GM18873 (cell line): ENCODE measurements around the gene MET.
"Not testable (repeated sequence)": the region's sequence is repeated elsewhere in the genome, so short reads cannot be mapped to it uniquely, and the experiment has no call there.

Source experiments
- ATAC-seq: cut with Tn5 transposase; IDR thresholded peaks from one replicate; pipeline ENCODE4 v1.9.1; 2021; ENCODE audit warnings: mild to moderate bottlenecking, moderate library complexity, moderate number of reproducible peaks; ENCODE audit not compliant: unreplicated experiment, low FRiP score

The MET gene

DNA sequence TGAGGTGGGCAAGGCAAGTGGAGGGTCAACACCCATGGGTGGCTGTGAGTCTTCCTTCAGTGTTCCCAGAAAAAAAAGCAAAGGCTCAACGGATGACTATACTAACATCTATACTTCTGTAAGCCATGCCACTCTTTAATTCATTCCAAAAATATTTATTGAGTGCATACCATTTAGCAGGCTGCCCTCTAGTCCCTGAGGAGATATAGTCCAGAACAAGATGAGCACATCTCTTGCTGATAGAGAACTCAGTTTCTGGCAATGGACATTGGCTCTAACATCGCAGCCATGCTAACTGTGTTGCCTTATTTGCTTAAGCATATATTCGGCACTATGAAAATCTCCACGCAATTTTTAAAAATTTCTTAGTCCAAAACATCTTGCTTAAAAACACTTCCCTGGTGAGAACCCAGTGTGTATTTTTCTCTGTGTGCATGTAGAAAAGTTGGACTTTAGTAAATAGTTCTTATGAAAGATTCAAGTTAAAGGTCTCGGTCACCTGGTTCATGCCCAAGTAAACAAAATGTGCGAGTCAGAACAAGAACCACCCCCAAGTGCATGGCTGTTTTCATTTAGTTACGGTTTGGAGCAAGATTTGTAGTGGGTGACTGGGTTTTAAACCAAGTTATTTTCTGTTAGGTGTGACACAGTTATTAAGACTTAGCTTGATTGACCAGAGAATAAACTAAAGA lies 69.8 kb downstream of the MET start:
- ATAC-seq = no peak

DNA sequence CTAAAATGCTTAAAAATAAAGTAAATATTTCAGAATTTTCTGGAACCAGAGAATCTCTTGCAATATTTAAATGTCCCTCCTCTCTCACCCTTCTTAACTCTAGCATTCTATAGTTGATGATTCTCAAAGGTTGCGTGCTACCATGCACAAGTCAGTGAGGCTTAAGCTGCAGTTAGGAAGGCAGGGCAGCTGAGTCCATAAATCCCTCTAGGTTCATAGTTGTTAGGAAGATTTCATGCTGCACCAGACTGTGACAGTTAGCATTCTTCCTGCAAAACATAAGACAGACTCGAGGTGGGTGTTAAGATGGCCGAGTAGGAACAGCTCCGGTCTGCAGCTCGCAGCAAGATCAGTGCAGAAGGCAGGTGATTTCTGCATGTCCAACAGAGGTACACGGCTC lies 70.6 kb downstream of the MET start:
- no peak for ATAC-seq

DNA sequence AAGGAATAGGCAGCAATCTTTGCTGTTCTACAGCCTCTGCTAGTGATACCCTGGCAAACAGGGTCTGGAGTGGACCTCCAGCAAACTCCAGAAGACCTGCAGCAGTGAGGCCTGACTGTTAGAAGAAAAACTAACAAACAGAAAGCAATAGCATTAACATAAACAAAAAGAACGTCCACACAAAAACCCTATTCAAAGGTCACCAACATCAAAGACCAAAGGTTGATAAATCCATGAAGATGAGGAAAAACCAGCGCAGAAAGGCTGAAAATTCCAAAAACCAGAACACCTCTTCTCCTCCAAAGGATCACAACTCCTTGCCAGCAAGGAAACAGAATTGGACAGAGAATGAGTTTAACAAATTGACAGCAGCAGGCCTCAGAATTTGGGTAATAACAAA lies 71.8 kb downstream of the MET start:
- not testable (repeated sequence) for ATAC-seq

DNA sequence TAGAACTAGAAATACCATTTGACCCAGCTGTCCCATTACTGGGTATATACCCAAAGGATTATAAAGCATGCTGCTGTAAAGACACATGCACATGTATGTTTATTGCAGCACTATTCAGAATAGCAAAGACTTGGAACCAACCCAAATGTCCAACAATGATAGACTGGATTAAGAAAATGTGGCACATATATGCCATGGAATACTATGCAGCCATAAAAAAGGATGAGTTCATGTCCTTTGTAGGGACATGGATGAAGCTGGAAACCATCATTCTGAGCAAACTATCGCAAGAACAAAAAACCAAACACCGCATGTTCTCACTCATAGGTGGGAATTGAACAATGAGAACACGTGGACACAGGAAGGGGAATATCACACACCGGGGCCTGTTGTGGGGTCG lies 74.4 kb downstream of the MET start:
- not testable (repeated sequence) for ATAC-seq

DNA sequence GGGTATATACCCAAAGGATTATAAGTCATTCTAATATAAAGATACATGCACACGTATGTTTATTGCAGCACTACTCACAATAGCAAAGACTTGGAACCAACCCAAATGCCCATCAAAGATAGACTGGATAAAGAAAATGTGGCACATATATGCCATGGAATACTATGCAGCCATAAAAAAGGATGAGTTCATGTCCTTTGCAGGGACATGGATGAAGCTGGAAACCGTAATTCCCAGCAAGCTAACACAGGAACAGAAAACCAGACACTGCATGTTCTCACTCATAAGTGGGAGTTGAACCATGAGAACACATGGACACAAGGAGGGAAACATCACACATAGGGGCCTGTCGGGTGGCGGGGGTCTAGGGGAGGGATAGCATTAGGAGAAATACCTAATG lies 79.1 kb downstream of the MET start:
- ATAC-seq = not testable (repeated sequence)

DNA sequence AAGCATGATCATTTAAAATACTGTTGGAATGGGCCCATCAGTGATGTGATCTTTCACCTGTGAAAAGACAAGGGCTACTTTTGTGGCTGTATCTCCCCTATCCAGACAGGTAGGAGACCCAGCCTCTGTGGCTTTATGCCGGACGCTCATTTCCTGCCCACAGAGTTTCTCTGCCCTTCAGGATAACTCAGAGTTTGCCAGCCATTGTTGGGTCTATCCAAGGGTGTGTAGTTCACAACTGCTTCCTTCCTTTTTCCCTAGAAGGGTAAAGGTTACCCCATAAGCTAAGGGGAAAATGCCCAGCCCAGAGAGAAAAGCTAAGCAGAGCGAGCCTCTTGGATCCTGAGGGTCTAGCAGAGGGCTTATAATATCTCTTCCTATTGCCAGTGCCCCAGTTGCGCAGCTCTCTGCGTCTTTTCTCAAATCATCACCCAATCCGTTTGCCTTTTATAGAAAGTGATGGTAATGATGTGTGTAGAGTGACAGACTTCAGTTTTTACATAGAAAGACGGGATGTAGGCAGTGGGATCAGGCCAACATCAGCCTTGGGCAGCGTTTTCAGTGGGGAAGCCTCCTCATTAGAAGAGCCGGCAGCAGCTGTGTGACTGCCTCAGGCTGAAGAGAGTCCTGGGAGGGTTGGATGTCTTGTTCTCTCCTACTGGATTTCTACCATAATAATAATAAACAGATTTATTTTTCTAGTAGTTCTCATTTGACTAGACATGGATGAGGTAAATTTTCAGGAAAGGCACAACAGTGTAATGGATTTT lies 80.5 kb downstream of the MET start:
- no peak for ATAC-seq

DNA sequence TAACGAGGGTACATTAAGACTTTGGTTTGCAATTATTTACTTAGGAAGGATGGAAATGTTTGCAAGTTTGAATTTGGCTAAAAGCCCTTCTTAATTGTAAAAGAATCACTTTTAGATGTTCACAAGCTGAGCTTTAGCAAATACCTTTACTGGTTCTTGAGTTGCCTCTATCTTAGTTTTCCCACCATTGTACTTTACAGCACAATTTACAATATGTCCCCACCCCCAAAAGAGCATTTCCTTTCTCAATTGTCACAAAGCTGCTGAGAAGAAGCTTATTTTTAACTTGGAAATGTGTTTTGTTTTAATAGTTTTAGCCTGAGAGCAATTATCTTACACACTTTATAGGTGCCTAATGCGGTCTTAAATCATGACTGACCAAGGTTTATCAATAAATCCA lies 81.1 kb downstream of the MET start:
- no peak for ATAC-seq

DNA sequence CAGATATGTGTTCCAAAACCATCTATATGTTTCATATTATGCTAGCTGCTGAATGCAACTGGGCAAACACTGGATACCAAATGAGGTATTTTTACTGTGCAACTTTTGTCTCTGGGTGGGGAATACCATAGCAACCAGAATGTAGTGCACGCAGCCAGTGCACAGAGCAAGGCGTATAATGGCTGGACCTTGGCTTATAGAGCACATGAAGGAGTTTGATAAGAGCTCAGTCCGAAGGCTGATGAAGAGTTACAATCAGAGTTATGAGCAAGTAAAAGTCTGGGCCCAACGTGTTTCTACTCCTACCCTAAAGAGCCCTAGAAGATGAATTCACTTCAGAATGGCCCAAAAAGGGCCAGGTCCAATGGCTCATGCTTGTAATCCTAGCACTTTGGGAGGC lies 82.2 kb downstream of the MET start:
- no peak for ATAC-seq

DNA sequence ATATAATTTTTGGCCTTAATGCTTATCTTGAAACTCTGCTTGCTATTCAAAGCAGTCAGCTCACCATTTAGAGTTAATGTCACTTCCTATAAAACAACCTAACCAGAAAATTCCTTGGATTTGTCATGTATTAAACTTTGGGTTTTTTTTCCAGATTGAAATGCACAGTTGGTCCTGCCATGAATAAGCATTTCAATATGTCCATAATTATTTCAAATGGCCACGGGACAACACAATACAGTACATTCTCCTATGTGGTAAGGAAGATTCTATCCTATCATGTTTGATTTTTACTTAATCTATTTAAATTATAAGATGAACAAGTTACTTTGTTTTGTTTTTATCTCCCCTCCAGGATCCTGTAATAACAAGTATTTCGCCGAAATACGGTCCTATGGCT lies 85.3 kb downstream of the MET start:
- ATAC-seq = no peak

DNA sequence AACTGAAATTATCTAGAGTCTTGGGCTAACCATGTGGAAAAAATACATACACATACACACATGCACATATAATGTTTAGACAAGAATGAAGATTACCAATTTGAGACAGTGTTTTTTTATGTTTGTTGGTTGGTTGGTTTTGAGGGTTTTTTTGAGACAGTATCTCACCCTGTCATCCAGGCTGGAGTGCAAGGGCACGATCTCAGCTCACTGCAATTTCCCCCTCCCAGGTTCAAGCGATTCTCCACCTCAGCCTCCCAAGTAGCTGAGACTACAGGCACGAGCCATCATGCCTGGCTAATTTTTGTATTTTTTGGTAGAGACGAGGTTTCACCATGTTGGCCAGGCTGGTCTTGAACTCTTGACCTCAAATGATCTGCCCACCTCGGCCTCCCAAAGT lies 87.6 kb downstream of the MET start:
- not testable (repeated sequence) for ATAC-seq

DNA sequence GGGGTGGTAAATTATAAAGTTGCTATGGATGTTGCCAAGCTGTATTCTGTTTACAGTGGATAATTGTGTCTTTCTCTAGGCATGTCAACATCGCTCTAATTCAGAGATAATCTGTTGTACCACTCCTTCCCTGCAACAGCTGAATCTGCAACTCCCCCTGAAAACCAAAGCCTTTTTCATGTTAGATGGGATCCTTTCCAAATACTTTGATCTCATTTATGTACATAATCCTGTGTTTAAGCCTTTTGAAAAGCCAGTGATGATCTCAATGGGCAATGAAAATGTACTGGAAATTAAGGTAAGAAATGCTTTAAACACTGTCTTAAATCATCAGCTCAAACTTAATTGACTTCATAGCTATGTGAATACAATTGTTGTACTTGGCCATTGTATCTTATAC lies 91.0 kb downstream of the MET start:
- ATAC-seq = no peak

DNA sequence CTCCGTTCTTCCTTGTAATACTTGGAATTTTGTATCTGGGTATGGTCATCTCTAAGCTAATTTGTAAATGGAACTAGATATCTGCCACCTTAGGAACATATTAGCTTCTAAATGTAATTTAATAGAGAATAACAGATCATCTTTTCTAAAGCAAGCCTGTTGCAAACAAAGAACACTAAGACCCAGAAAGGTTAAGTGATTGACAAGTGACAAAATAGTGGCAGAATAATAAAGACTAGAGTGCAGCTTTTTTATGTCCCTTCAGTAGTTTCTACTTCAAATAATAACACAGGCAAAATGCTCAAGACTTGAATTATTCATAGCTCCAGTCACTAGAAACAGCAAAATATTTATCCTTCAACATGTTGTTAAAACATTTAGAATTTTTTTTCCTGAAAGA lies 91.7 kb downstream of the MET start:
- ATAC-seq = no peak

DNA sequence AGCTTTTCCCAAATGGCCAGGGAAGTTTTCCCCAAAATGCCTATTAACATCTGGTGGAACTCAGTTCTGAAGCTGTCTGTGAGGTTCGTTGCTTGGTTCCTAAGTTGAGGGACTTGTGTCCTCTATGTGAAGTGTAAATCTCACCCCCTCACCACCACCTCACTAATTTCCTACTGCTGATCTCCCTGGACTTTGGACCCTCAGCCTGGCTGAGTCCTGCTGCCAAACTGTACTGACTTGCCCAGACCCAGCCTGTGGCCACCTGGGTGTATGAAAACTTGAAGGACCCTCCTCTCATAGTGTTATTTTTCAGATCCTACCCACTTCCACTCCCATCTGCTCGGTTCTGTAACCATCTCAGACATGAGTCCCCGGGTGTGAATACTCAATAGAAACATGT lies 94.9 kb downstream of the MET start:
- ATAC-seq = no peak

DNA sequence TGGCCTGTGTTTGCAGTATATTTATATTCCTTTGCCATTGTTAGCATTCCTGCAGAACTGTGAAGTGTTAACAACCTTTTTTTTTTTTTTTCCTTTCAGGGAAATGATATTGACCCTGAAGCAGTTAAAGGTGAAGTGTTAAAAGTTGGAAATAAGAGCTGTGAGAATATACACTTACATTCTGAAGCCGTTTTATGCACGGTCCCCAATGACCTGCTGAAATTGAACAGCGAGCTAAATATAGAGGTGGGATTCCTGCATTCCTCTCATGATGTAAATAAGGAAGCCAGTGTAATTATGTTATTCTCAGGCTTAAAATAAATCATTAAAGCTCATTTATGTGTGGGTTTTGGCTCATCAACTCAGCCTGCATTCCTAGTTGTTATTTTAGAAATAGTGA lies 97.5 kb downstream of the MET start:
- no peak for ATAC-seq

DNA sequence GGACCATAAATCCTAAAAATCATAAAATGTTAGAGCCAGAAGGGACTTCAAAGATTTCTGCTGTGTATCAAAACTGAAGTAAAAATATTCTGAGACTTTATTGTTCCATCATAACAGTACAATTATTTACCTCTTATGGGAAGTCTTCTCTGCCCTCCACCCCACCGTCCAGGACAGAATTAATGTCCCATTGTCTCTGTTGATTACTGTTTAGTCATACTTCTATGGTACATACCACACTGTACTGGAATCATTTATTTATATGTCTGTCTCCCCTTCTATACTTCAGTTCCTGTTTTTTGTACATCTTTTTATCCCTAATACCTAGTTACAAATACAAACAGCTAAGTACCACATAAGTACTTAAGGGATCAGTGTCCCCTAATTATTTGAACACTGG lies 98.9 kb downstream of the MET start:
- ATAC-seq = no peak

DNA sequence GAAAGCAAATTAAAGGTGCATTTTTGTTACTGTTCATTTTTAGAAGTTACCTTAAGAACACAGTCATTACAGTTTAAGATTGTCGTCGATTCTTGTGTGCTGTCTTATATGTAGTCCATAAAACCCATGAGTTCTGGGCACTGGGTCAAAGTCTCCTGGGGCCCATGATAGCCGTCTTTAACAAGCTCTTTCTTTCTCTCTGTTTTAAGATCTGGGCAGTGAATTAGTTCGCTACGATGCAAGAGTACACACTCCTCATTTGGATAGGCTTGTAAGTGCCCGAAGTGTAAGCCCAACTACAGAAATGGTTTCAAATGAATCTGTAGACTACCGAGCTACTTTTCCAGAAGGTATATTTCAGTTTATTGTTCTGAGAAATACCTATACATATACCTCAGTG lies 99.6 kb downstream of the MET start:
- ATAC-seq = no peak

DNA sequence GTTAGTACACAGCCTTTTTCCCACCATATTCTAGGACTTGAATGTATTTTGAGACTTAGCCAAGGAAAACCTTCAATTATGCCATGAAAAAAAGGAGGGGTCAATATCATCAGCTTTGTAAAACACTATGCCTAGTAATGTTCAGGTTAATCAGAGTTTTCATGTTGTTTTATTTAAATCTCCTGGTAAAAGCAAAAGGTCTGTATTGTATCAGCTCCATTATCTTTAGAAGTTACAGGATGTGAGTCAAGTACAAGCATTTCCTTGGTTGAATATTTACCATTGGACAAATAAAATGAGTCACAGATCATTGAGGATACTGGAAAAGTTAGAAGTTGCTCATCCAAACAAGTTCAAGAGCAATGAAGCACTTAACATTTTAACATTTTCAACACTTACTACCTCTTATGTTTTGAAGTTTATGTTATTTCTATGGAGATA lies 100.4 kb downstream of the MET start:
- no peak for ATAC-seq

DNA sequence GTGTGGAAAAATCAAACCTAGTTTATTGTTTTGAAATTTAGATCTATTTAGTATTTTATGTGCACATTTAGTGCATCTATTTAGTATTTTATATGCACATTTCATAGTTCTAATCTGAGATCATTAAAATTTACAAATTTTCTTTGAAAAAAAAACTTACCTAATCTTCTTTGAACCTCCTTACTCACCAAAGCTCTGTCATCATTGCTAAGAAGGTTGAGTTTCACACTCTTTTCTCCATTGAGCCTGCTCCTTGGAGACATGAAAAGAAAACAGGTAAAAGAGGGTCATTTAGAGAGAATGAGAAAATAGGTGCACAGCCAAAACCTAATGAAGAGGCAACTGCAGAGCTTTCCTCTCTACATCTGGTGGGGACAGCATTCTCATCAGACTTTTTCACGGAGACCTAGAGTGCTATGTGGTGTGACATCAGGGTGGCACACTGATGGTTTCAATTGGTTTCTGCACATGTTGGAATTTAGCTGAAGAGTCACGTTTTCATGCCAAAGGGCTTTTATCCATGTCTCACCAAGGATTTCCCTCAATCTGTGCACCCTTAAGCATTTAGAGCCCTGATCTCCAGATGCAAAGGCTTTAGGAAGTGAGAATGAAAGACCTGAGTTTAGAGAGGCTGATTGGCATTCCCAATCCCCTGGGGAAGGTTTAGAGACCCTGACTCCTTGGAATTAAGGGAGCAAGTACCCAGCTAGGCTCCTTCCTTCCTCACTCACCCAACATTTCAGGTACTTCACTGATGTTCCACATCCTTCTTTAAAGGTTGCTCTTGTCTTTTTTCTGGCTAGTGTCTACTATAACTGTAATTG lies 101.1 kb downstream of the MET start:
- no peak for ATAC-seq

DNA sequence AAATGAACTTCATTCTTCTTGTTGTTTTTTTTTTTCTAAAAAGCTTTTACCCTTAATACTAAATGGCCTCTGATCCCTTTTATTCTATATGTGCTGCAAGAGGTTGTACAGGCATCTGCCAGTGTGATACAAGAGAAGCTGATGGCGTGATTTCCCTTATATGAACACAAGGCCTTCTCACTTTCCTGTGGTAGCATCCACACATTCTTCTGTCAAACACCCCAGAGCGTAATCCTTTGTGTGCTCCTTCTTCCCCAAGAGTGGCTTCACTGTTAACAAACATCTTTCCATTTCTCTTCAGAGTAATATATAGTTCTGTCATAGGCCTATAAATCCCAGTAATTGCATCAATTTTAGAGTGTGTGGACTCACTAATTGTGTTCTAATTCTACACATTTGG lies 104.0 kb downstream of the MET start:
- ATAC-seq = no peak

DNA sequence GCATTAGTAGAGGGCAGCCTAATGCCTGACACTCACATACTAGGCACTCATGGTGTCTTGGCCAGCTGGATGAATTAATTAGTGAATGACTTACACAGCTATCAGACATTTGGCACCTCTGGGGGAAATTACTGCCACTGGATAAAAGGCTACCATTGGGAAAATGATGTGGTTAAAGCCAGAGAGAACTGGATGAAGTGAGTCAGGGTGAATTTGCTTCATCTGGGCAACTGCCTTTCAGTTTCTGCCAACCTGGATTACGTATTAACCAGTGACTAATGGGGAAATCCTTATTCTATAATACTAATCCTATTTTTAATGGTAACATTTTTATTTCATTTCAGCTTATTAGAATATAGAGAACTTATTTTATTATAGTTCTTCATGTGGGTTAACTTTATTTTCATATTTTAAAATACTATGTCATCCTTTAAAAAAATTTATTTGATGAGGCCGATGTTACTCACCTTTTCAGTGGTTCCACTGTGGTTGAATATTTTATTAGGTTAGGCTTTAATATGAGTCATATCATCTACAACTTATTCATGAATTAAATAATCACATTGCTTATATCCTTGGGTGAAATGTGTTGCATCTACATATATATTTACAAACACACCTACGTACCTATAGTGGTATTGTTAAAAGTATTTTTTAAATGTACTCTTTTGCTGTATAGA lies 104.8 kb downstream of the MET start:
- ATAC-seq = peak; percentile 80
